Measurements from ENCODE around the gene LHPP.

DNA sequence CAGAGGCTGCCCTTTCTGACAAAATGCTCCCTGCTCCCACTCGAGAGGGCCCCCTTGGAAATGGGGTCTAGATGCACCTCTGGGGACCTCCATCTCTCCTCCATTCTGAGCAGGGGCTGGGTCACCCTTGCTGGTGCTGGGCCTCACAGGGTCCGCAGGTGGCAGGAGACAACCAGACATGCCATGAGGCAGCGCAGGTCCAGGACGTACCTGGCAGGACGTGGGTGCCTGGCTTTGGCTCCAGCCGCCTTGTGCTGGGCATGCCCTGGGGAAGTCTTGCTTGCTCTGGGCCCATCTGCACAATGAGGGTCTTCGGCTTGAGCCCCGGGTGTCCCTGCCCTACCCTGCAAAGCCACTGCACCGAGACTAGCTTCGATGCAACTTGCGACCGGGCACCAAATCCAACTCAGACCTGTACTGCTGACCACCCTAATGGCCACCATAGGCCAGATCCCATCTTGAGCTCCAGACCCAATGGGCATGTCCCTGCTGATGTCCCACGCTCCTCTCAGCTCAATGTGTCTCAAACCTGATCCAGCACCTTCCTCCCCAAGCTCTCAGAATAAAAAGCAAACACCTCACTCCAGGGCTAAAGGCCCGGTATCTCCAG, 175.6 kb downstream of the LHPP start:
- TF ChIP-seq POLR2AphosphoS5 (IDR thresholded peaks at IDR 0.05) (no peak), POLR2A (IDR thresholded peaks at IDR 0.05) (no peak), EP300 (IDR thresholded peaks at IDR 0.05) (no peak), CTCF (IDR thresholded peaks at IDR 0.05) (no peak)
